Adrenal gland (tissue), 12 donors: Measurements from ENCODE around the gene SMARCA1. TPM values are rescaled to one million over a fixed set of nuclear protein-coding genes. Genes with fewer than 3 reads are reported as not detected.

ENCODE experiments used
- DNase-seq, 7 donors: peaks; one replicate each; pipeline ENCODE4 v3.0.0-alpha.2; 2019 to 2020
- H3K27ac ChIP-seq, 5 donors: fragments of 200-600 bp; sonication (generic) in 4 of 5; 1 replicate in 3 of 5; 2 replicates in 2 of 5; pipeline versions ENCODE4 v1.5.1 to v1.8.0; 2016 to 2020; ENCODE audit warnings: mild to moderate bottlenecking in 1 of 5
- H3K27me3 ChIP-seq: fragments of 200-600 bp; 2 replicates; pipeline ENCODE4 v1.8.0; 2021
- H3K36me3 ChIP-seq, 2 donors: fragments of 200-600 bp; replicated peaks in 1 of 2; 1 replicate in 1 of 2; 2 replicates in 1 of 2; pipeline versions ENCODE4 v1.5.1 to v1.8.0; 2018 to 2022
- H3K4me1 ChIP-seq, 2 donors: fragments of 200-600 bp; replicated peaks in 1 of 2; 1 replicate in 1 of 2; 2 replicates in 1 of 2; pipeline versions ENCODE4 v1.5.1 to v1.8.0; 2018 to 2021
- H3K4me3 ChIP-seq, 4 donors: fragments of 200-600 bp; sonication (generic) in 3 of 4; one replicate each; pipeline ENCODE4 v1.5.1; 2016 to 2018
- H3K9me3 ChIP-seq, 3 donors: fragments of 200-600 bp; sonication (generic) in 1 of 3; replicated peaks in 1 of 3; 1 replicate in 2 of 3; 2 replicates in 1 of 3; pipeline versions ENCODE4 v1.5.1 to v1.8.0; 2016 to 2021
- CTCF ChIP-seq, 6 experiments: fragments of 450-650 bp in 4 of 6; fragments of 200-600 bp in 2 of 6; sonication (generic) in 1 of 6; IDR thresholded peaks; 1 replicate in 5 of 6; 2 replicates in 1 of 6; pipeline versions ENCODE4 v1.5.1 to v1.8.0; 2016 to 2021; ENCODE audit warnings: antibody characterized with exemption in 6 of 6, mild to moderate bottlenecking in 2 of 6, moderate library complexity in 1 of 6
- POLR2A ChIP-seq, 2 donors: fragments of 450-650 bp; IDR thresholded peaks; one replicate each; pipeline ENCODE4 v1.6.1; 2017; ENCODE audit warnings: antibody characterized with exemption in 2 of 2, mild to moderate bottlenecking in 2 of 2, moderate library complexity in 1 of 2
- WGBS, 4 donors: extraction: QIAGEN DNeasy Blood & Tissue Kit in 2 of 4; methylation state at CpG; one replicate each; pipeline versions ENCODE4 v1.1.5 to v1.1.7; 2013 to 2017; 5-methylcytosine and 5-hydroxymethylcytosine counted together
- intact Hi-C, 2 donors: fragments of 100-400 bp; cut with DNase I; formaldehyde crosslinking; loops; one replicate each; pipeline versions ENCODE4 v1.14.1 to v1.15.0; 2022 to 2023
- polyA plus RNA-seq, 3 donors: library from polyadenylated mRNA; stranded (reverse); fragments of 200-250 nt in 2 of 3; fragments of 350-450 nt in 1 of 3; fragmentation: Illumina TruSeq in 1 of 3; extraction: RNeasy Lipid Tissue Mini Kit (QIAGEN cat#74804) in 1 of 3; gene quantifications; one replicate each; pipeline ENCODE4 v1.2.3, GENCODE V29; 2013 to 2014
- small RNA-seq, 2 donors: library from RNA; depleted of rRNA; stranded (forward); fragments of <200 nt; gene quantifications; one replicate each; pipeline ENCODE3, GENCODE V24; 2016
- total RNA-seq, 9 donors: library from RNA; depleted of rRNA in 4 of 9; stranded (reverse); fragments of >200 nt in 4 of 9; fragments of 120-200 nt in 1 of 9; fragmentation: NEBNext Ultra II Directional in 1 of 9; extraction: Animal tissue kit (Norgen Biotek cat#: 25700) in 1 of 9; gene quantifications; one replicate each; pipeline versions ENCODE4 v1.1.0 to v1.2.4, GENCODE V29; 2013 to 2023
- donor health status: healthy with polysubstance abuse.
- donor health status: Bipolar disorder and iron deficiency.
- donor health status: DM: yes; HTN: yes; CAD: no.
- donor health status: DM: no; HTN: no; CAD: no.
- donor health status: DM: no; HTN: no; CAD: no.
- donor health status: DM: yes; HTN: yes; CAD: no.

SMARCA1 gene
- total and polyA plus RNA-seq, 12 donors: 31.0 to 160 (median 110) TPM

GRCh38 chrX:129427267-129427666 lies 96.0 kb downstream of the SMARCA1 start:
- Histone ChIP-seq H3K36me3 (no peaks in the 10 kb centered on the region), H3K27me3 (no peaks in the 10 kb centered on the region), H3K9me3 (no peaks in the 10 kb centered on the region), H3K27ac (no peak overlapping the region), H3K4me3 (no peak overlapping the region), H3K4me1 (no peaks in the 10 kb centered on the region)
- TF ChIP-seq POLR2A (IDR thresholded peaks at IDR 0.05): no peak
- TF ChIP-seq CTCF (IDR thresholded peaks at IDR 0.05): no peak
- 75 to 100% methylated on average over 1 of the region's 1 CpG; no CpG with 5 or more reads in 2 of the 4 donors for WGBS, 4 donors
- intact Hi-C loops: no loop called here
- no peak for DNase-seq

- DNase-seq: no peak
- no peak overlapping the region for H3K4me3 ChIP-seq
- no peaks in the 10 kb centered on the region for H3K27me3 ChIP-seq
- WGBS, 4 donors: 73 to 93% (median 87%) methylated on average over 4 of the region's 4 CpGs
- H3K9me3 ChIP-seq: no peaks in the 10 kb centered on the region
- H3K36me3 ChIP-seq: no peaks in the 10 kb centered on the region
- no peak overlapping the region for H3K27ac ChIP-seq
- TF ChIP-seq CTCF (IDR thresholded peaks at IDR 0.05): no peak
- no peak for TF ChIP-seq POLR2A (IDR thresholded peaks at IDR 0.05)
- no peaks in the 10 kb centered on the region for H3K4me1 ChIP-seq
- intact Hi-C loops: no loop called here
These were observed 100.1 kb downstream of the SMARCA1 start for GRCh38 chrX:129423191-129423590.

GRCh38 chrX:129404670-129405008 lies 118.7 kb downstream of the SMARCA1 start:
- no peak for TF ChIP-seq POLR2A (IDR thresholded peaks at IDR 0.05)
- no peak for TF ChIP-seq CTCF (IDR thresholded peaks at IDR 0.05)
- intact Hi-C loops: no loop called here
- Histone ChIP-seq H3K4me3 (no peak overlapping the region), H3K27me3 (no peaks in the 10 kb centered on the region), H3K27ac (no peak overlapping the region), H3K4me1 (no peaks in the 10 kb centered on the region), H3K9me3 (no peaks in the 10 kb centered on the region), H3K36me3 (no peaks in the 10 kb centered on the region)
- DNase-seq: no peak
- 50 to 67% (median 63%) methylated on average over 2 of the region's 2 CpGs for WGBS, 4 donors

- no peaks in the 10 kb centered on the region for H3K9me3 ChIP-seq
- no peaks in the 10 kb centered on the region for H3K36me3 ChIP-seq
- no peaks in the 10 kb centered on the region for H3K27me3 ChIP-seq
- WGBS, 4 donors: 35 to 56% (median 46%) methylated on average over 2 of the region's 2 CpGs
- no peak overlapping the region for H3K27ac ChIP-seq
- no peak for TF ChIP-seq POLR2A (IDR thresholded peaks at IDR 0.05)
- TF ChIP-seq CTCF (IDR thresholded peaks at IDR 0.05): no peak
- H3K4me3 ChIP-seq: no peak overlapping the region
- no peak for DNase-seq
- intact Hi-C loops: no loop called here
- no peaks in the 10 kb centered on the region for H3K4me1 ChIP-seq
These were observed 119.2 kb downstream of the SMARCA1 start for GRCh38 chrX:129403974-129404669.

Small RNAs within 50 kb of the gene (small RNA-seq; reads per million reads assigned to genes)
- gene RF01169 (0 reads per million in 2 donors), gene RNA5SP513 (3.6 to 5.6 reads per million in 2 donors), gene RPS26P56 (0 reads per million in 2 donors)

Other genes with a start within 250 kb of the SMARCA1 start
- 10 to 100 TPM; 26.8 to 48.6 (median 32.0) TPM for gene OCRL, start 16.8 kb upstream of the SMARCA1 start, total RNA-seq
- 10 to 100 TPM; 24.2 to 48.4 (median 36.7) TPM for gene OCRL, start 16.8 kb upstream of the SMARCA1 start, polyA plus RNA-seq
- gene APLN, start 131.5 kb upstream of the SMARCA1 start, total RNA-seq: 10 to 100 TPM in 2 of 9 donors, 1 to 10 TPM in 6, under 1 TPM in 1; 0.67 to 18.5 (median 5.5) TPM
- 10 to 100 TPM in 2 of 3 donors, 1 to 10 TPM in 1; 2.7 to 27.5 (median 10.5) TPM for gene APLN, start 131.5 kb upstream of the SMARCA1 start, polyA plus RNA-seq
- gene XPNPEP2, start 215.5 kb upstream of the SMARCA1 start, total RNA-seq: 1 to 10 TPM in 5 of 9 donors, under 1 TPM in 4; 0.18 to 5.4 (median 1.4) TPM
- 1 to 10 TPM in 1 of 3 donors, under 1 TPM in 2; 0.56 to 2.4 (median 0.73) TPM for gene XPNPEP2, start 215.5 kb upstream of the SMARCA1 start, polyA plus RNA-seq